K562 (cell line): ENCODE measurements around the gene CXCL17. TPM values are rescaled to one million over a fixed set of nuclear protein-coding genes. Genes with fewer than 3 reads are reported as not detected.

Source experiments
- EP400 ChIP-seq: fragments of 450-650 bp; IDR thresholded peaks from 2 replicates; pipeline ENCODE4 v1.6.1; 2017; ENCODE audit warnings: antibody characterized with exemption, mild to moderate bottlenecking, moderate library complexity
- GMEB1 ChIP-seq: fragments of 250-450 bp; sonication (Bioruptor Pico); IDR thresholded peaks from 2 replicates; pipeline ENCODE4 v1.4.0; 2020; ENCODE audit warnings: mild to moderate bottlenecking
- HMBOX1 ChIP-seq: sonication (generic); IDR thresholded peaks from 2 replicates; pipeline ENCODE4 v1.6.1; 2016
- HMGN3 ChIP-seq: IDR thresholded peaks from 2 replicates; pipeline ENCODE4 v1.6.1; 2011; ENCODE audit warnings: borderline replicate concordance, low read depth, mild to moderate bottlenecking, mixed read lengths, low read length; ENCODE audit not compliant: insufficient read length; ENCODE audit errors: extremely low read depth
- MBD2 ChIP-seq: sonication (generic); IDR thresholded peaks from 2 replicates; pipeline ENCODE4 v1.6.1; 2016; ENCODE audit warnings: low read depth, borderline replicate concordance
- MIER1 ChIP-seq: fragments of 450-650 bp; IDR thresholded peaks from 2 replicates; pipeline ENCODE4 v1.6.1; 2016; ENCODE audit warnings: antibody characterized with exemption, mild to moderate bottlenecking, low read depth
- POLR2H ChIP-seq: IDR thresholded peaks from 2 replicates; pipeline ENCODE4 v1.6.1; 2016; ENCODE audit warnings: missing genetic modification characterization, low read depth, mild to moderate bottlenecking, control low read depth, missing compliant biosample characterization, moderate library complexity
- RB1 ChIP-seq: fragments of 450-650 bp; IDR thresholded peaks from 2 replicates; pipeline ENCODE4 v1.6.1; 2017; ENCODE audit warnings: low read depth, mild to moderate bottlenecking
- RBM25 ChIP-seq: fragments of 200-400 bp; formaldehyde crosslinking; IDR thresholded peaks from 2 replicates; pipeline ENCODE4 v1.6.1; 2018; ENCODE audit warnings: low read length, low read depth, moderate library complexity; ENCODE audit not compliant: severe bottlenecking
- RCOR1 ChIP-seq, 2 experiments: IDR thresholded peaks; 2 replicates each; pipeline ENCODE4 v1.6.1; 2012; ENCODE audit warnings: low read depth in 2 of 2, low read length in 2 of 2, borderline replicate concordance in 1 of 2, improper control_type of control experiment in 1 of 2
- SMARCB1 ChIP-seq: IDR thresholded peaks from 2 replicates; pipeline ENCODE4 v1.6.1; 2011; ENCODE audit warnings: improper control_type of control experiment, low read depth; ENCODE audit not compliant: insufficient read length
- SP1 ChIP-seq: sonication (generic); formaldehyde crosslinking; IDR thresholded peaks from 2 replicates; pipeline ENCODE4 v1.8.1; 2022; ENCODE audit warnings: mild to moderate bottlenecking, missing genetic modification reagents
- SP2 ChIP-seq: IDR thresholded peaks from 2 replicates; pipeline ENCODE4 v1.6.1; 2011; ENCODE audit warnings: mild to moderate bottlenecking, low read depth, low read length, moderate library complexity; ENCODE audit not compliant: poor library complexity, severe bottlenecking; ENCODE audit errors: extremely low read depth
- THAP12 ChIP-seq: fragments of 250-450 bp; sonication (Bioruptor Pico); IDR thresholded peaks from 2 replicates; pipeline ENCODE4 v1.9.0; 2021; ENCODE audit warnings: mild to moderate bottlenecking, inconsistent platforms
- TRIM24 ChIP-seq, 2 experiments: fragments of 450-650 bp; IDR thresholded peaks; 2 replicates each; pipeline ENCODE4 v1.6.1; 2016
- ZNF717 ChIP-seq: fragments of 250-450 bp; sonication (Bioruptor Pico); IDR thresholded peaks from 2 replicates; pipeline ENCODE4 v1.5.0; 2021
- ZNF780A ChIP-seq: fragments of 250-450 bp; sonication (Bioruptor Pico); IDR thresholded peaks from 2 replicates; pipeline ENCODE4 v1.5.0; 2021; ENCODE audit warnings: mild to moderate bottlenecking
- polyA plus RNA-seq, 8 experiments: library from polyadenylated mRNA; depleted of rRNA in 4 of 8; stranded (reverse) in 5 of 8; unstranded in 3 of 8; fragments of >200 nt; fragmentation: Nextera tagmentation in 2 of 8; fragmentation: Illumina TruSeq in 1 of 8; extraction: Ambion mirVana in 2 of 8; extraction: Trizol in 1 of 8; gene quantifications; 2 replicates each; pipeline versions ENCODE4 v1.2.1 to v1.2.3, GENCODE V29; 2011 to 2014; ENCODE audit warnings: inconsistent platforms in 1 of 8, missing spikeins in 1 of 8
- total RNA-seq, 7 experiments: library from RNA; depleted of rRNA in 6 of 7; stranded (reverse); fragments of >200 nt in 6 of 7; fragmentation: Illumina TruSeq in 2 of 7; extraction: Trizol in 2 of 7; gene quantifications; 2 replicates each; pipeline versions ENCODE4 v1.2.1 to v1.2.3, GENCODE V29; 2011 to 2021; ENCODE audit warnings: low replicate concordance in 1 of 7

CXCL17 gene
- total and polyA plus RNA-seq, 9 of the 15 experiments (the other 6 are each of a cell fraction or from before 2014, with no cell fraction given), result 0.10 to 0.15 TPM; not detected in 7

- no peak for TF ChIP-seq GMEB1 (CRISPR knock-in tag)
- peak; percentile 68 for TF ChIP-seq EP400
- TF ChIP-seq SMARCB1, result no peak
- peak; percentile 53 for TF ChIP-seq HMGN3
- TF ChIP-seq MBD2, result peak; percentile 98
- peak; percentile 16; the same call in 1 of the 2 replicates for TF ChIP-seq RB1
- peak; percentile 81; the same call in 1 of the 2 replicates for TF ChIP-seq POLR2H
- TF ChIP-seq THAP12 (CRISPR knock-in tag), result peak; percentile 7; the same call in 1 of the 2 replicates
- no peak for TF ChIP-seq ZNF717 (CRISPR knock-in tag)
- TF ChIP-seq SP1 (CRISPR knock-in tag), result peak; percentile 72; the same call in 1 of the 2 replicates
- no peak for TF ChIP-seq ZNF780A (CRISPR knock-in tag)
- no peak for TF ChIP-seq TRIM24 (IDR thresholded peaks at IDR 0.05)
- no peak for TF ChIP-seq HMBOX1
- TF ChIP-seq RCOR1 (IDR thresholded peaks at IDR 0.05; ENCODE audit: borderline replicate concordance in 1 of 2, low read depth in 2 of 2, low read length in 2 of 2), result peak in 1 of 2 experiments; percentile 34; a peak in 1 of 4 replicates
- no peak for TF ChIP-seq MIER1
- TF ChIP-seq SP2, result peak; percentile 92
- peak; percentile 94 for TF ChIP-seq RBM25
Observed at GRCh38 chr19:42396381-42397262, 46.1 kb downstream of the CXCL17 start (continued).
